Aorta (tissue), 5 donors: ENCODE data around the gene PKDREJ. TPM values are rescaled to one million over a fixed set of nuclear protein-coding genes. Genes with fewer than 3 reads are reported as not detected.

Experiments
- ATAC-seq: fragments of 200-7000 bp; cut with Tn5 transposase; one replicate; pipeline ENCODE4 v1.9.1; 2022; ENCODE audit warnings: moderate library complexity; ENCODE audit not compliant: low FRiP score
- DNase-seq, 2 donors: peaks; one replicate each; pipeline ENCODE4 v3.0.0-alpha.2; 2020
- H3K27ac ChIP-seq, 2 donors: one replicate each; pipeline ENCODE4 v1.5.1; 2013; ENCODE audit warnings: low read length in 2 of 2, mild to moderate bottlenecking in 2 of 2, moderate library complexity in 2 of 2, control low read depth in 1 of 2, inconsistent platforms in 1 of 2, low read depth in 1 of 2
- H3K27me3 ChIP-seq, 2 donors: one replicate each; pipeline ENCODE4 v1.6.1; 2013; ENCODE audit warnings: control low read depth in 1 of 2, low read length in 1 of 2, mild to moderate bottlenecking in 1 of 2, moderate library complexity in 1 of 2; ENCODE audit not compliant: insufficient read depth in 2 of 2, control insufficient read depth in 1 of 2
- H3K36me3 ChIP-seq, 2 donors: one replicate each; pipeline ENCODE4 v1.6.1; 2013; ENCODE audit warnings: control low read depth in 1 of 2, low read length in 1 of 2, mild to moderate bottlenecking in 1 of 2; ENCODE audit not compliant: insufficient read depth in 2 of 2, control insufficient read depth in 1 of 2
- H3K4me1 ChIP-seq, 2 donors: one replicate each; pipeline ENCODE4 v1.6.1; 2013; ENCODE audit warnings: low read length in 2 of 2, control low read depth in 1 of 2, mild to moderate bottlenecking in 1 of 2, moderate library complexity in 1 of 2; ENCODE audit not compliant: insufficient read depth in 2 of 2, control insufficient read depth in 1 of 2
- H3K4me3 ChIP-seq, 2 donors: one replicate each; pipeline ENCODE4 v1.5.1; 2013; ENCODE audit warnings: low read length in 2 of 2, control low read depth in 1 of 2, mild to moderate bottlenecking in 1 of 2
- H3K9me3 ChIP-seq: one replicate; pipeline ENCODE4 v1.6.1; 2013; ENCODE audit warnings: mild to moderate bottlenecking, low read length; ENCODE audit not compliant: control insufficient read depth
- WGBS, 2 donors: extraction: QIAGEN DNeasy Blood & Tissue Kit; methylation state at CpG; one replicate each; pipeline ENCODE4 v1.1.7; 2013; 5-methylcytosine and 5-hydroxymethylcytosine counted together
- intact Hi-C, 2 donors: fragments of 100-400 bp; cut with DNase I; formaldehyde crosslinking; loops; one replicate each; pipeline versions ENCODE4 v1.14.2 to v1.15.0; 2022
- polyA plus RNA-seq, 2 donors: library from polyadenylated mRNA; stranded (reverse); fragments of 200-250 nt; gene quantifications; one replicate each; pipeline ENCODE4 v1.2.3, GENCODE V29; 2013
- total RNA-seq, 2 donors: library from RNA; stranded (reverse); fragmentation: NEBNext Ultra II Directional; extraction: Animal tissue kit (Norgen Biotek cat#: 25700); gene quantifications; one replicate each; pipeline ENCODE4 v1.2.1, GENCODE V29; 2021
- donor health status: healthy with polysubstance abuse.
- donor health status: Bipolar disorder and iron deficiency.
- donor health status: DM: no; HTN: no; CAD: no.
- donor health status: DM: no; HTN: no; CAD: no.
- donor health status: DM: yes; HTN: yes; CAD: no.

PKDREJ gene
- total and polyA plus RNA-seq, 4 donors, result 0.05 to 0.15 TPM; not detected in 2

- no peak overlapping the region for H3K4me3 ChIP-seq
- no peaks in the 10 kb centered on the region for H3K4me1 ChIP-seq
- H3K36me3 ChIP-seq, result peaks cover 3% of the 10 kb centered on the region in 2 donors
- ATAC-seq, result no peak
- DNase-seq, result no peak
- no peak overlapping the region for H3K27ac ChIP-seq
- H3K27me3 ChIP-seq, result no peaks in the 10 kb centered on the region
- 96 to 100% methylated on average over 1 of the region's 1 CpG for WGBS, 2 donors
- intact Hi-C loops, result no loop called here
- no peaks in the 10 kb centered on the region for H3K9me3 ChIP-seq
Measured at GRCh38 chr22:46209262-46209661, 53.9 kb downstream of the PKDREJ start.

Other genes starting within 250 kb of the PKDREJ start
- 10 to 100 TPM; 29.6 to 32.1 TPM for gene PPARA, start 112.8 kb downstream of the PKDREJ start, total RNA-seq
- 1 to 10 TPM; 6.9 to 9.8 TPM for gene PPARA, start 112.8 kb downstream of the PKDREJ start, polyA plus RNA-seq
- 1 to 10 TPM; 4.1 to 7.4 TPM for gene CDPF1, start 13.1 kb downstream of the PKDREJ start, total RNA-seq
- gene CDPF1, start 13.1 kb downstream of the PKDREJ start, polyA plus RNA-seq, result 10 to 100 TPM; 12.4 to 17.8 TPM
- gene TTC38, start 4.7 kb upstream of the PKDREJ start, total RNA-seq, result 10 to 100 TPM; 23.3 to 23.9 TPM
- gene TTC38, start 4.7 kb upstream of the PKDREJ start, polyA plus RNA-seq, result 10 to 100 TPM; 26.7 to 28.2 TPM
- gene GTSE1, start 33.5 kb upstream of the PKDREJ start, total RNA-seq, result 1 to 10 TPM in 1 of 2 donors, under 1 TPM in 1; 0.55 to 1.5 TPM
- 1 to 10 TPM in 1 of 2 donors, under 1 TPM in 1; 0.82 to 1.0 TPM for gene GTSE1, start 33.5 kb upstream of the PKDREJ start, polyA plus RNA-seq
- gene TRMU, start 72.4 kb upstream of the PKDREJ start, total RNA-seq, result 10 to 100 TPM; 29.8 to 37.8 TPM
- 10 to 100 TPM; 11.3 to 66.4 TPM for gene TRMU, start 72.4 kb upstream of the PKDREJ start, polyA plus RNA-seq